ENCODE data around the gene GYS1.

- TF ChIP-seq ATF2 (IDR thresholded peaks at IDR 0.05; ENCODE audit: low read length) (no peak), CTCF (IDR thresholded peaks at IDR 0.05; ENCODE audit: control extremely low read depth in 1 of 3, insufficient read depth in 1 of 3, low read depth in 1 of 3, low read length in 3 of 3) (no peak), EZH2 (IDR thresholded peaks at IDR 0.05; ENCODE audit: low read depth, low read length, severe bottlenecking) (no peak), E2F6 (IDR thresholded peaks at IDR 0.05) (no peak), POLR2A (IDR thresholded peaks at IDR 0.05; ENCODE audit: control extremely low read depth in 1 of 2, low read depth in 2 of 2, low read length in 2 of 2) (no peak), KDM1A (IDR thresholded peaks at IDR 0.05; ENCODE audit: borderline replicate concordance, low read length) (no peak)
Observed at GRCh38 chr19:48968179-48968661, 24.9 kb downstream of the GYS1 start.

Measured in H1 (cell line).